OCI-LY3 (cell line): ENCODE results near the gene LUC7L2.

Experiments used
- EZH2phosphoT487 ChIP-seq: fragments of 200-600 bp; shearing (Covaris generic); IDR thresholded peaks from 2 replicates; pipeline ENCODE4 v1.6.1; 2018; ENCODE audit warnings: antibody characterized with exemption, mixed run types, low read depth
- TF ChIP-seq, protein P1 (sequence below): fragments of 200-600, 300-600 bp; sonication (generic); IDR thresholded peaks from 2 replicates; pipeline ENCODE4 v1.5.1; 2014; ENCODE audit warnings: antibody characterized with exemption, low read length, low read depth

DNA sequence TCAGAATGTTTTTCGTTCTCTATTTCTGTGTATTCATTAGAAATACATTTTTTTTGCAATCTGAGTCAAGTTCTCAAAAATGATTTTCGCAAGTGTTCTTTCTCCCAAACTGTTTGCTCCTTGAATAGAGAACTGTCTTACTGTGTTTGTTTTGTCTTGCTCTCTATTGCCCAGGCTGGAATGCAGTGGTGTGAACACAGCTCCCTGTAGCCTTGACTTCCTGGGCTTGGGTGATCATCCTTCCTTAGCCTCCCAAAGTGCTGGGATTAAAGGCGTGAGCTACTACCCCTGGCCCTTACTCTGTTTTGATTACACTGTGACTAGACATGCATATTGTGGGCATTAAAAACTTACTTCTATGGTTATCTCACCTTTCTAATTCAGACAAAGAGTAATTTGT, 56.7 kb downstream of the LUC7L2 start:
- TF ChIP-seq, protein P1, sequence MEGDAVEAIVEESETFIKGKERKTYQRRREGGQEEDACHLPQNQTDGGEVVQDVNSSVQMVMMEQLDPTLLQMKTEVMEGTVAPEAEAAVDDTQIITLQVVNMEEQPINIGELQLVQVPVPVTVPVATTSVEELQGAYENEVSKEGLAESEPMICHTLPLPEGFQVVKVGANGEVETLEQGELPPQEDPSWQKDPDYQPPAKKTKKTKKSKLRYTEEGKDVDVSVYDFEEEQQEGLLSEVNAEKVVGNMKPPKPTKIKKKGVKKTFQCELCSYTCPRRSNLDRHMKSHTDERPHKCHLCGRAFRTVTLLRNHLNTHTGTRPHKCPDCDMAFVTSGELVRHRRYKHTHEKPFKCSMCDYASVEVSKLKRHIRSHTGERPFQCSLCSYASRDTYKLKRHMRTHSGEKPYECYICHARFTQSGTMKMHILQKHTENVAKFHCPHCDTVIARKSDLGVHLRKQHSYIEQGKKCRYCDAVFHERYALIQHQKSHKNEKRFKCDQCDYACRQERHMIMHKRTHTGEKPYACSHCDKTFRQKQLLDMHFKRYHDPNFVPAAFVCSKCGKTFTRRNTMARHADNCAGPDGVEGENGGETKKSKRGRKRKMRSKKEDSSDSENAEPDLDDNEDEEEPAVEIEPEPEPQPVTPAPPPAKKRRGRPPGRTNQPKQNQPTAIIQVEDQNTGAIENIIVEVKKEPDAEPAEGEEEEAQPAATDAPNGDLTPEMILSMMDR = no peak
- TF ChIP-seq EZH2phosphoT487 = no peak
